Stimulated activated CD8-positive, alpha-beta memory T cell treated with anti-CD3 and anti-CD28 coated beads, Interleukin-12 subunit alpha, Interleukin-12 subunit beta, amount 100 ng/mL, for 24 hours (primary cell): Measurements from ENCODE around the gene ZNF490.

Source experiments
- DNase-seq: peaks from one replicate; pipeline ENCODE4 v3.0.0-alpha.2; 2020; ENCODE audit errors: extremely low read depth

Gene ZNF490

GRCh38 chr19:12543855-12544254 is 66.8 kb downstream of the ZNF490 start:
- DNase-seq, result no peak
